GM21447 (cell line): ENCODE measurements around the gene CDC42EP1.
"Not testable (repeated sequence)": the region's sequence is repeated elsewhere in the genome, so short reads cannot be mapped to it uniquely, and the experiment has no call there.

Source experiments
- ATAC-seq: cut with Tn5 transposase; IDR thresholded peaks from one replicate; pipeline ENCODE4 v1.9.1; 2021; ENCODE audit not compliant: unreplicated experiment

CDC42EP1 gene

GRCh38 chr22:37609240-37610152 is 49.2 kb downstream of the CDC42EP1 start:
- peak; percentile 8 for ATAC-seq

- not testable (repeated sequence) for ATAC-seq
Observed at GRCh38 chr22:37610153-37610475, 49.8 kb downstream of the CDC42EP1 start.

- no peak for ATAC-seq
Observed at GRCh38 chr22:37610480-37611129, 50.3 kb downstream of the CDC42EP1 start.

- no peak for ATAC-seq
Observed at GRCh38 chr22:37611207-37611606, 50.9 kb downstream of the CDC42EP1 start.

- no peak for ATAC-seq
Observed at GRCh38 chr22:37616201-37617083, 56.2 kb downstream of the CDC42EP1 start.

- no peak for ATAC-seq
Observed at GRCh38 chr22:37617431-37617830, 57.2 kb downstream of the CDC42EP1 start.

GRCh38 chr22:37618072-37618656 is 57.9 kb downstream of the CDC42EP1 start:
- no peak for ATAC-seq

GRCh38 chr22:37618674-37619073 is 58.4 kb downstream of the CDC42EP1 start:
- no peak for ATAC-seq
